GM21381 (cell line): ENCODE measurements around the gene RNF2.
"Not testable (repeated sequence)": the region's sequence is repeated elsewhere in the genome, so short reads cannot be mapped to it uniquely, and the experiment has no call there.

Experiments used
- ATAC-seq: cut with Tn5 transposase; IDR thresholded peaks from one replicate; pipeline ENCODE4 v1.9.1; 2021; ENCODE audit warnings: mild to moderate bottlenecking, moderate library complexity; ENCODE audit not compliant: unreplicated experiment

RNF2 gene

GRCh38 chr1:185049670-185050069, 4.3 kb downstream of the RNF2 start:
- no peak for ATAC-seq

- ATAC-seq = no peak
These were observed 5.6 kb downstream of the RNF2 start for GRCh38 chr1:185050823-185051451.

- no peak for ATAC-seq
These were observed 7.8 kb downstream of the RNF2 start for GRCh38 chr1:185053204-185053603.

- no peak for ATAC-seq
These were observed 9.2 kb downstream of the RNF2 start for GRCh38 chr1:185054365-185055060.

GRCh38 chr1:185058110-185058509, 12.8 kb downstream of the RNF2 start:
- ATAC-seq = no peak

- ATAC-seq = no peak
These were observed 13.5 kb downstream of the RNF2 start for GRCh38 chr1:185058876-185059275.

GRCh38 chr1:185059950-185060571, 14.7 kb downstream of the RNF2 start:
- ATAC-seq = no peak

- ATAC-seq = no peak
These were observed 17.5 kb downstream of the RNF2 start for GRCh38 chr1:185062710-185063370.

- no peak for ATAC-seq
These were observed 18.4 kb downstream of the RNF2 start for GRCh38 chr1:185063719-185064118.

GRCh38 chr1:185065006-185065405, 19.6 kb downstream of the RNF2 start:
- not testable (repeated sequence) for ATAC-seq

- no peak for ATAC-seq
These were observed 20.8 kb downstream of the RNF2 start for GRCh38 chr1:185066181-185066580.

GRCh38 chr1:185068341-185068740, 23.0 kb downstream of the RNF2 start:
- ATAC-seq = no peak

- ATAC-seq = no peak
These were observed 23.9 kb downstream of the RNF2 start for GRCh38 chr1:185069202-185069772.

GRCh38 chr1:185070051-185070450, 24.7 kb downstream of the RNF2 start:
- no peak for ATAC-seq

GRCh38 chr1:185073725-185074124, 28.4 kb downstream of the RNF2 start:
- ATAC-seq = no peak

- ATAC-seq = no peak
These were observed 28.9 kb downstream of the RNF2 start for GRCh38 chr1:185074307-185074706.

GRCh38 chr1:185075476-185075875, 30.1 kb downstream of the RNF2 start:
- ATAC-seq = no peak

- no peak for ATAC-seq
These were observed 32.0 kb downstream of the RNF2 start for GRCh38 chr1:185077374-185077773.

GRCh38 chr1:185080422-185080821, 35.1 kb downstream of the RNF2 start:
- ATAC-seq = no peak

- ATAC-seq = no peak
These were observed 38.5 kb downstream of the RNF2 start for GRCh38 chr1:185083818-185084217.

GRCh38 chr1:185087101-185087500, 41.7 kb downstream of the RNF2 start:
- ATAC-seq = no peak
